ENCODE measurements around the gene RBCK1. TPM values are rescaled to one million over a fixed set of nuclear protein-coding genes. Genes with fewer than 3 reads are reported as not detected.

Gene RBCK1
- total RNA-seq, 2 donors from 2014 or later, result 134 to 169 TPM

GRCh38 chr20:408843-409696, 971 bp downstream of the RBCK1 start:
- no peaks in the 10 kb centered on the region for H3K27me3 ChIP-seq
- peak overlapping the region; percentile 96 for H3K27ac ChIP-seq
- intact Hi-C loops (cut with DNase I), result no loop called here
- peak overlapping the region; percentile 99 for H3K4me3 ChIP-seq
- peak overlapping the region; percentile 99 to 100 for H3K9ac ChIP-seq (ENCODE audit: low read depth in 2 of 2, low read length in 2 of 2)
- peaks cover 3% of the 10 kb centered on the region for H3K36me3 ChIP-seq
- H3K4me1 ChIP-seq, result peaks cover 6% of the 10 kb centered on the region
- no peak for TF ChIP-seq CTCF (IDR thresholded peaks at IDR 0.05)
- DNase-seq, result no peak
- H3K9me3 ChIP-seq, result no peaks in the 10 kb centered on the region

- peak overlapping the region; percentile 96 for H3K27ac ChIP-seq
- peaks cover 3% of the 10 kb centered on the region for H3K36me3 ChIP-seq
- TF ChIP-seq CTCF (IDR thresholded peaks at IDR 0.05), result no peak
- peak overlapping the region; percentile 99 for H3K4me3 ChIP-seq
- intact Hi-C loops (cut with DNase I), result no loop called here
- H3K4me1 ChIP-seq, result peaks cover 6% of the 10 kb centered on the region
- peak overlapping the region in 1 of 2 donors; percentile 99 for H3K9ac ChIP-seq (ENCODE audit: low read depth in 2 of 2, low read length in 2 of 2)
- H3K27me3 ChIP-seq, result no peaks in the 10 kb centered on the region
- peak; percentile 57 for DNase-seq
- no peaks in the 10 kb centered on the region for H3K9me3 ChIP-seq
Observed at GRCh38 chr20:409697-410559, 1.8 kb downstream of the RBCK1 start.

GRCh38 chr20:412081-412480, 4.0 kb downstream of the RBCK1 start:
- Histone ChIP-seq H3K9me3 (no peaks in the 10 kb centered on the region), H3K36me3 (peaks cover 7% of the 10 kb centered on the region)

GRCh38 chr20:414161-414560, 6.1 kb downstream of the RBCK1 start:
- Histone ChIP-seq H3K9me3 (no peaks in the 10 kb centered on the region), H3K4me3 (no peak overlapping the region), H3K9ac (ENCODE audit: low read depth in 2 of 2, low read length in 2 of 2) (no peak overlapping the region), H3K27me3 (no peaks in the 10 kb centered on the region), H3K27ac (no peak overlapping the region), H3K4me1 (peaks cover 6% of the 10 kb centered on the region), H3K36me3 (peaks cover 7% of the 10 kb centered on the region)
- DNase-seq, result no peak
- TF ChIP-seq CTCF (IDR thresholded peaks at IDR 0.05), result no peak
- intact Hi-C loops (cut with DNase I), result no loop called here

More at GRCh38 chr20:412081-412480, 4.0 kb downstream of the RBCK1 start:
- no peak for TF ChIP-seq CTCF (IDR thresholded peaks at IDR 0.05)
- Histone ChIP-seq H3K4me1 (peaks cover 6% of the 10 kb centered on the region), H3K9ac (ENCODE audit: low read depth in 2 of 2, low read length in 2 of 2) (no peak overlapping the region), H3K27ac (no peak overlapping the region), H3K27me3 (no peaks in the 10 kb centered on the region), H3K4me3 (no peak overlapping the region)
- no peak for DNase-seq
- intact Hi-C loops (cut with DNase I), result no loop called here

- Histone ChIP-seq H3K9me3 (no peaks in the 10 kb centered on the region), H3K4me3 (no peak overlapping the region), H3K27ac (no peak overlapping the region), H3K9ac (ENCODE audit: low read depth in 2 of 2, low read length in 2 of 2) (no peak overlapping the region), H3K4me1 (no peaks in the 10 kb centered on the region), H3K36me3 (peaks cover 4% of the 10 kb centered on the region), H3K27me3 (no peaks in the 10 kb centered on the region)
- no peak for DNase-seq
- TF ChIP-seq CTCF (IDR thresholded peaks at IDR 0.05), result no peak
- intact Hi-C loops (cut with DNase I), result no loop called here
Observed at GRCh38 chr20:415820-416322, 7.8 kb downstream of the RBCK1 start.

Data from colonic mucosa (tissue), 4 donors.